GM19193 (cell line): ENCODE results near the gene RNASE8.

ENCODE experiments used
- POLR2A ChIP-seq: IDR thresholded peaks from 4 replicates; pipeline ENCODE4 v1.6.1; 2011; ENCODE audit not compliant: insufficient read depth, insufficient read length; ENCODE audit errors: extremely low read depth

The RNASE8 gene, protein sequence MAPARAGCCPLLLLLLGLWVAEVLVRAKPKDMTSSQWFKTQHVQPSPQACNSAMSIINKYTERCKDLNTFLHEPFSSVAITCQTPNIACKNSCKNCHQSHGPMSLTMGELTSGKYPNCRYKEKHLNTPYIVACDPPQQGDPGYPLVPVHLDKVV

DNA sequence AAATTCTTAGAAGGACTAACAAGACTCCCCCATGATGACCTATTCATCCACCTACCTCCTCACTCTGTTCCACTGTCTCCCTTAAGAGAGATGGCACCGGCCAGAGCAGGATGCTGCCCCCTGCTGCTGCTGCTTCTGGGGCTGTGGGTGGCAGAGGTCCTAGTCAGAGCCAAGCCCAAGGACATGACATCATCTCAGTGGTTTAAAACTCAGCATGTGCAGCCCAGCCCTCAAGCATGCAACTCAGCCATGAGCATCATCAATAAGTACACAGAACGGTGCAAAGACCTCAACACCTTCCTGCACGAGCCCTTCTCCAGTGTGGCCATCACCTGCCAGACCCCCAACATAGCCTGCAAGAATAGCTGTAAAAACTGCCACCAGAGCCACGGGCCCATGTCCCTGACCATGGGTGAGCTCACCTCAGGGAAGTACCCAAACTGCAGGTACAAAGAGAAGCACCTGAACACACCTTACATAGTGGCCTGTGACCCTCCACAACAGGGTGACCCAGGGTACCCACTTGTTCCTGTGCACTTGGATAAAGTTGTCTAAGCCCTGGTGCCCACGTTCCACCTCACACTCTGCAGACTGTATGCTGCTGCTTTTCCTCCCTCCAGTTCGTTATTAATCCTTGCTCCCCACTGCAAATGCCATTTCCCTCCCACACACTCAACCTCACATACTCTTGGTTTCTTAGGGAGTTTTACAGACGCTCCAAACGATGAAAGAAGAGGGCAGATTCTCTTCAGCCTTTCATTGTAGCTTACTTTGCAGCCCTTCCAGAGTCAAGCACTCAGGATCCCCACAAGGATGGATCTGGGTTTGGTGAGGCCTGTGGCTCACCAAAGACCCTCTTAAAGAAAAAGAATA, at the start of gene RNASE8:
RNASE8 (plus strand) TSS at position 20 of the 873 bp plus-strand sequence; CDS start at position 91, 71 bp downstream.
- no peak for TF ChIP-seq POLR2A

- TF ChIP-seq POLR2A: no peak
Observed at GRCh38 chr14:21011136-21011535, 46.5 kb upstream of the RNASE8 start.

GRCh38 chr14:21014761-21015190, 42.8 kb upstream of the RNASE8 start:
- TF ChIP-seq POLR2A: no peak

DNA sequence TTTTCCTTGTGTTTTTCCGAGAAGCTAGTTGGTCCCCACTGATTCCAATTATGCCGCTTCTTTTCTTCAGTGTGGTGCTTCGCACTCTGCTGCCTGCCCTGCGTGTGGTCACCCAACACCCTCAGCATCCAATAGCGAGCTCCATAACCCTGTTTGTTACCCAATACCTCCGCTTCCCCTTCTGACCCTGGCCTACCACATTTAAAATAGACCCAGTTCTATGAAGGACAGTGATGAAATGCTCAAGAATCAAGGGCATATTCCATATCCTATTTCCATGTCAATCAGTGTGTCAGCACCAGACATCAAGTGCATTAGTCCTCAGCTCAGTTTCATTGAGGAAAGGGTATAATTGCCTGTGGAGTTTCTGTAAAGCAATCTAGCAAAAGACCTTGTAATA, 42.3 kb upstream of the RNASE8 start:
- TF ChIP-seq POLR2A: no peak

- TF ChIP-seq POLR2A: no peak
Observed at GRCh38 chr14:21016413-21017190, 41.0 kb upstream of the RNASE8 start.

- no peak for TF ChIP-seq POLR2A
Observed at GRCh38 chr14:21017528-21018245, 39.9 kb upstream of the RNASE8 start.

DNA sequence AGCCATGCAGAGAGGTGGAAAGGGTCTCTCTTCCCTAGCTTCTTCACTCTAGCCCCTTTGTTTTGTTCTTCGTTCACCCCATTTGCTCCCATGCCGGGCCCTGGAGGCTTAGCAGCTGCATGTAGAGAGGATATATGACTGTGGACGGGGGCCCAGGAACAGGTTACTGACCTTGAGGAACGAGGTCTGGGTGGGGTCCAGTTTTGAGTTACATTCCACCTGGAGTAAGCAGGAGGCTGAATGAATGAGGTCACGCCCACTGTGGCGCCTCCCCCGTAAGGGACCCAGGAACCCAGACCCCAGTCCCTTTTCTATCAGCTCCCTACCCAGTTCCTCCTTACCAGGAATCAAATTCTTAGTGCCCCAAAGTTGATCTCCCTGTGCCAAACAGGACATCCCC, 39.3 kb upstream of the RNASE8 start:
- no peak for TF ChIP-seq POLR2A

DNA sequence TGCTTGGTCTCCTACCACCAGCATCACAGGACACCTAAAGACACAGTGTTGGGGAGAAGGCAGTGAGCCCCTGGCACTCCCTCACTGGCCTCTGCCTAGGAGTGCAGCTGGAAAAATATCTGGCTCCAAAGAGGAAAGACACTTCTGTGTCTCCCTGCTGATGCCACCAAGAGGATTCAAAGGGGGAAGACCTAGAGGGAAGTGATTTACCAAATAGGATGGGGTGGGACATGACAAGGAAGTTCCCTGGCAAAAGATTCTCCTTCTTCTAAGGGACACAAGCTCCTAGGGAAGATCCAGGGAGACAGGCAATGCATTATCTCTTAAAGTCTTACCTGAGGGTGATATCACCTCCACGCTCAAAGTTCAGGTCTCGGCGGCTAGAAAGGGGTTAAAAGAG, 38.8 kb upstream of the RNASE8 start:
- no peak for TF ChIP-seq POLR2A

DNA sequence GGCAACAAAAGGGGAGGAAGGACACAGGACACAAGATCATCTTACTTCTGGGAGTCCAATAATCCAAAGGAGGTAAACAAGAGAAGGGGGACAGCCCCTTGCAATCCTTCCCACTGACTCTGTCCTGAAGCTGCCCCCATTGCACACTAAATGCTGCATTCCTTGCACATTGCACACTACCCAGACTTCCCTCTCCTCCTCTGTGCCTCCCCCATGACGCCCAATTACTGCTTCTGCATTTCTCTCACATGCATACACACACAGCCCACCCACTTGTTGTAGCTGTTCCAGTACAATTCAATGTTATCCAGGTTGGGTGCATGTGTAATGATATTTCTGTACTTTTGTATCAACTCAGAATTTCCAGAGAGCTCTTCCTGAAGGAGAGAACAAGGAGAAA, 38.3 kb upstream of the RNASE8 start:
- no peak for TF ChIP-seq POLR2A

DNA sequence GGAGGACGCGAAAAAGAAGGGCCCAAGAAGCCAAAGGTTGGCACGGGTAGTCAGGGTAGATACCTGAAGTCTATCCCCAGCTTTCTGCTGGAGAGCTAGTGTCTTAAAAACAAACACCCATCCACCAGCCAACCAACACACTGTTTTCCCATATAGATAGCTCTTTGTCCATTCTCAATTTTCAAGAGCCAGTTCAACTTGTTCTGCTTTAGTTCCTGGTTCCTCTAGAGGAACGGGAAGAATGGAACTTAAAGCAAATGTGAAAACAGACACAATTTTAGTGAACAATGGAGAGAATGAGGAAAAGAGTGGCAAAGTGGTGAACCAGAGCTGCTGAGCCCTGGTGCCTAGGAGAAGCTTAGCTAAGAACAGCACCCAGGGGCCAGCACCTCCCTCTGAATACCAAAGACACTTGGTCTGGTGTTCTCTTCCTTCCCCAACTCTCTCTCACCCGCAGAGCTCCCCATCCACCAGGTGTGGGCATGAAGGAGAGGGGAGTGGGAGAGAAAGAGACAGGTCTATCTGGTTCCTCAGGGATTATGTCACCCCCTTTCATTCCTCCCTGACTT, 36.6 kb upstream of the RNASE8 start:
- no peak for TF ChIP-seq POLR2A

GRCh38 chr14:21022686-21023085, 34.9 kb upstream of the RNASE8 start:
- no peak for TF ChIP-seq POLR2A

GRCh38 chr14:21023174-21023573, 34.4 kb upstream of the RNASE8 start:
- no peak for TF ChIP-seq POLR2A

DNA sequence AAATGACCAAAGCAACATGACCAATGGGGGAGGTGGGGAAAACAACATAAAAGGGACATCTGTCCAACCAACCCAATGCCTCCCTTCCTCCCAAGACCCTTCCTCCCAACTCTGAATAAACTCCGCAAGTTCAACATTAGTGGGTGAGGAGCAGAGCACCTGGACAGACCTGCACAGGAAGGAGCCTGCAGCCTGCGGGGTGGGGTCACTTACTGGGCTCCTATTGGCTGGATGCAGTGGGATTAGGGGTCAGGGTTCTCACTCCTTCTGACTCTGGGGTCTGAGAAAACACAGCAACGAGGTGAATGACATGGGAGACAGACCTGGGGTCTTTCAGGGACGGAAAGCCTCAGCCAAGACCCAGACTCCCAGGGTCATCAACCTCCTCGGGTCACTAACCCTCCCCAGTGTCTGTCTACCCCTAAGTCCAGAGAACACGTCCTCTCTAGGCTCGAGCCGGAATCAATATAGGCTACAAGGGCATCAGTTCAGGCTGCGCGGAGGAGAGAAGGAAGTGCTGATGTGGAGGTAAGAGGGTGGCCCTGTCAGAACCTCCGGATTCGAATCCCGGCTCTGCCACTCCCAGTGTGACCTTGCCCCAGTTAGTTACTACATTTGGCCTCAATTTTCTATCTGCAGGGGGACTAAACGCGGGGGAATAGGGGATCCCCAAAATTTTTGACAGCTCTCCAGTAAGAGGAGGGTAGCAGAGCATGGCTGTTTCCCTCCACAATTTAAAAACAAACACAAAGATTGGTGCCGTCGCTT, 33.6 kb upstream of the RNASE8 start:
- no peak for TF ChIP-seq POLR2A

GRCh38 chr14:21024585-21025370, 32.8 kb upstream of the RNASE8 start, which contains the start of gene NDRG2:
Gene NDRG2 (minus strand): TSS chr14:21025061. CDS start chr14:21023315, 1,746 bp downstream.
- TF ChIP-seq POLR2A: no peak
